ENCODE results near the gene TNFRSF9. TPM values are rescaled to one million over a fixed set of nuclear protein-coding genes. Genes with fewer than 3 reads are reported as not detected.

The TNFRSF9 gene
- total and polyA plus RNA-seq, 2 experiments from 2014 or later = not detected

DNA sequence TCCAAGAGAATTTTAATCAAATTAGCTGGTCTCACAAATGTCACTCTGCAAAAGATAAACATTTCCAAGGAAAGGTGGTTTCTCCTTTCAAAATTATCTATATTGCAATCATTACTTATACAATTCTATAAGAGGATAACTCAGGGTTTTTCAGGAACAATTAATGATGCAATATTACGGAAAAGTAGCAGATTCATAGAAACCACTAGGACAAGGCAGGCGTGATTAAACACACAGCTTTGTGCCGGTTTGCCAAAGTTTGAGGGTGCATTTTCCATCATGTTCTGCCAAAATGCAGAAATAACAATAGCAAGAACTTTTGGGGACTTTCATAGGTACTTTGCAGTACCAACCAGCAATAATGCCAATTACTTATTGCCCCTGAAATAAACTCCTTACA lies 605 bp downstream of the TNFRSF9 start:
- Histone ChIP-seq H3K27me3 (replicated peaks; ENCODE audit: insufficient read depth) (peaks cover 6% of the 10 kb centered on the region), H3K27ac (no peak overlapping the region), H3K36me3 (ENCODE audit: low read depth) (no peaks in the 10 kb centered on the region), H3K9me2 (ENCODE audit: insufficient read depth) (no peaks in the 10 kb centered on the region), H3K4me1 (ENCODE audit: insufficient read depth) (no peaks in the 10 kb centered on the region), H3F3A (ENCODE audit: insufficient read depth) (no peaks in the 10 kb centered on the region), H3K9ac (no peak overlapping the region), H2AFZ (no peak overlapping the region), H3K9me3 (ENCODE audit: low read depth) (no peaks in the 10 kb centered on the region), H4K20me1 (ENCODE audit: insufficient read depth) (no peaks in the 10 kb centered on the region), H3K4me3 (no peak overlapping the region), H3K4me2 (ENCODE audit: unreplicated experiment) (no peak overlapping the region), H3K79me2 (ENCODE audit: insufficient read depth) (no peaks in the 10 kb centered on the region)
- in situ Hi-C loops (cut with MboI) = no loop called here
- DNase-seq = no peak
- no peak for TF ChIP-seq EZH2phosphoT487 (IDR thresholded peaks at IDR 0.05; ENCODE audit: insufficient read depth, low read depth)
- TF ChIP-seq EZH2 (IDR thresholded peaks at IDR 0.05; ENCODE audit: insufficient read depth, poor library complexity, severe bottlenecking) = no peak
- 56 to 58% methylated on average over 3 of the region's 3 CpGs for WGBS, 2 experiments (ENCODE audit: low coverage in 1 of 2, low lambda C conversion rate in 2 of 2, missing lambda C conversion rate in 2 of 2)

- Histone ChIP-seq H3K79me2 (ENCODE audit: insufficient read depth) (no peaks in the 10 kb centered on the region), H2AFZ (no peak overlapping the region), H3K4me1 (ENCODE audit: insufficient read depth) (no peaks in the 10 kb centered on the region), H3K9me2 (ENCODE audit: insufficient read depth) (no peaks in the 10 kb centered on the region), H3K9ac (no peak overlapping the region), H3K36me3 (ENCODE audit: low read depth) (no peaks in the 10 kb centered on the region), H3K4me2 (ENCODE audit: unreplicated experiment) (no peak overlapping the region), H4K20me1 (ENCODE audit: insufficient read depth) (no peaks in the 10 kb centered on the region), H3K27me3 (replicated peaks; ENCODE audit: insufficient read depth) (peaks cover 6% of the 10 kb centered on the region), H3K4me3 (no peak overlapping the region), H3F3A (ENCODE audit: insufficient read depth) (no peaks in the 10 kb centered on the region), H3K27ac (no peak overlapping the region), H3K9me3 (ENCODE audit: low read depth) (no peaks in the 10 kb centered on the region)
- 56 to 58% methylated on average over 3 of the region's 3 CpGs for WGBS, 2 experiments (ENCODE audit: low coverage in 1 of 2, low lambda C conversion rate in 2 of 2, missing lambda C conversion rate in 2 of 2)
- TF ChIP-seq EZH2 (IDR thresholded peaks at IDR 0.05; ENCODE audit: insufficient read depth, poor library complexity, severe bottlenecking) = no peak
- TF ChIP-seq EZH2phosphoT487 (IDR thresholded peaks at IDR 0.05; ENCODE audit: insufficient read depth, low read depth) = no peak
- DNase-seq = no peak
- in situ Hi-C loops (cut with MboI) = no loop called here
These were observed 2.6 kb downstream of the TNFRSF9 start for GRCh38 chr1:7938070-7938469.

GRCh38 chr1:7932524-7933138 lies 8.0 kb downstream of the TNFRSF9 start:
- WGBS, 2 experiments (ENCODE audit: low coverage in 1 of 2, low lambda C conversion rate in 2 of 2, missing lambda C conversion rate in 2 of 2) = 71 to 74% methylated on average over 14 to 15 of the region's 15 CpGs
- Histone ChIP-seq H3K9me3 (ENCODE audit: low read depth) (no peaks in the 10 kb centered on the region), H3K4me2 (ENCODE audit: unreplicated experiment) (no peak overlapping the region), H3K27ac (no peak overlapping the region), H3F3A (ENCODE audit: insufficient read depth) (no peaks in the 10 kb centered on the region), H3K4me3 (no peak overlapping the region), H3K27me3 (replicated peaks; ENCODE audit: insufficient read depth) (peaks cover 4% of the 10 kb centered on the region; the same call in 1 of the 2 replicates), H3K4me1 (ENCODE audit: insufficient read depth) (no peaks in the 10 kb centered on the region), H3K36me3 (ENCODE audit: low read depth) (no peaks in the 10 kb centered on the region), H3K79me2 (ENCODE audit: insufficient read depth) (no peaks in the 10 kb centered on the region), H4K20me1 (ENCODE audit: insufficient read depth) (no peaks in the 10 kb centered on the region), H3K9ac (no peak overlapping the region), H2AFZ (no peak overlapping the region), H3K9me2 (ENCODE audit: insufficient read depth) (no peaks in the 10 kb centered on the region)
- in situ Hi-C loops (cut with MboI) = no loop called here
- no peak for TF ChIP-seq EZH2phosphoT487 (IDR thresholded peaks at IDR 0.05; ENCODE audit: insufficient read depth, low read depth)
- no peak for DNase-seq

- Histone ChIP-seq H3K27ac (no peak overlapping the region), H4K20me1 (ENCODE audit: insufficient read depth) (no peaks in the 10 kb centered on the region), H3K4me2 (ENCODE audit: unreplicated experiment) (no peak overlapping the region), H2AFZ (no peak overlapping the region), H3F3A (ENCODE audit: insufficient read depth) (no peaks in the 10 kb centered on the region), H3K4me1 (ENCODE audit: insufficient read depth) (no peaks in the 10 kb centered on the region), H3K36me3 (ENCODE audit: low read depth) (no peaks in the 10 kb centered on the region), H3K9me3 (ENCODE audit: low read depth) (no peaks in the 10 kb centered on the region), H3K79me2 (ENCODE audit: insufficient read depth) (no peaks in the 10 kb centered on the region), H3K9me2 (ENCODE audit: insufficient read depth) (no peaks in the 10 kb centered on the region), H3K27me3 (replicated peaks; ENCODE audit: insufficient read depth) (peaks cover 14% of the 10 kb centered on the region), H3K9ac (no peak overlapping the region), H3K4me3 (no peak overlapping the region)
- WGBS, 2 experiments (ENCODE audit: low coverage in 1 of 2, low lambda C conversion rate in 2 of 2, missing lambda C conversion rate in 2 of 2) = 70 to 78% methylated on average over 2 of the region's 2 CpGs
- TF ChIP-seq EZH2phosphoT487 (IDR thresholded peaks at IDR 0.05; ENCODE audit: insufficient read depth, low read depth) = no peak
- no peak for TF ChIP-seq EZH2 (IDR thresholded peaks at IDR 0.05; ENCODE audit: insufficient read depth, poor library complexity, severe bottlenecking)
- in situ Hi-C loops (cut with MboI) = no loop called here
- no peak for DNase-seq
These were observed 9.2 kb downstream of the TNFRSF9 start for GRCh38 chr1:7931446-7931812.
